ENCODE data around the gene TMEM39B. TPM values are rescaled to one million over a fixed set of nuclear protein-coding genes. Genes with fewer than 3 reads are reported as not detected.
"Not testable (repeated sequence)": the region's sequence is repeated elsewhere in the genome, so short reads cannot be mapped to it uniquely, and the experiment has no call there.

Gene TMEM39B
- total RNA-seq, 4 donors from 2014 or later = 3.7 to 13.2 (median 7.3) TPM

GRCh38 chr1:32111789-32112188 lies 39.0 kb downstream of the TMEM39B start:
- TF ChIP-seq EP300 (IDR thresholded peaks at IDR 0.05) (no peak), POLR2A (IDR thresholded peaks at IDR 0.05) (no peak)
- TF ChIP-seq, protein P1, sequence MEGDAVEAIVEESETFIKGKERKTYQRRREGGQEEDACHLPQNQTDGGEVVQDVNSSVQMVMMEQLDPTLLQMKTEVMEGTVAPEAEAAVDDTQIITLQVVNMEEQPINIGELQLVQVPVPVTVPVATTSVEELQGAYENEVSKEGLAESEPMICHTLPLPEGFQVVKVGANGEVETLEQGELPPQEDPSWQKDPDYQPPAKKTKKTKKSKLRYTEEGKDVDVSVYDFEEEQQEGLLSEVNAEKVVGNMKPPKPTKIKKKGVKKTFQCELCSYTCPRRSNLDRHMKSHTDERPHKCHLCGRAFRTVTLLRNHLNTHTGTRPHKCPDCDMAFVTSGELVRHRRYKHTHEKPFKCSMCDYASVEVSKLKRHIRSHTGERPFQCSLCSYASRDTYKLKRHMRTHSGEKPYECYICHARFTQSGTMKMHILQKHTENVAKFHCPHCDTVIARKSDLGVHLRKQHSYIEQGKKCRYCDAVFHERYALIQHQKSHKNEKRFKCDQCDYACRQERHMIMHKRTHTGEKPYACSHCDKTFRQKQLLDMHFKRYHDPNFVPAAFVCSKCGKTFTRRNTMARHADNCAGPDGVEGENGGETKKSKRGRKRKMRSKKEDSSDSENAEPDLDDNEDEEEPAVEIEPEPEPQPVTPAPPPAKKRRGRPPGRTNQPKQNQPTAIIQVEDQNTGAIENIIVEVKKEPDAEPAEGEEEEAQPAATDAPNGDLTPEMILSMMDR (IDR thresholded peaks at IDR 0.05) = no peak
- H3K4me1 ChIP-seq = peaks cover 0 to 76% (median 29%) of the 10 kb centered on the region in 4 donors
- H3K27ac ChIP-seq = no peak overlapping the region

DNA sequence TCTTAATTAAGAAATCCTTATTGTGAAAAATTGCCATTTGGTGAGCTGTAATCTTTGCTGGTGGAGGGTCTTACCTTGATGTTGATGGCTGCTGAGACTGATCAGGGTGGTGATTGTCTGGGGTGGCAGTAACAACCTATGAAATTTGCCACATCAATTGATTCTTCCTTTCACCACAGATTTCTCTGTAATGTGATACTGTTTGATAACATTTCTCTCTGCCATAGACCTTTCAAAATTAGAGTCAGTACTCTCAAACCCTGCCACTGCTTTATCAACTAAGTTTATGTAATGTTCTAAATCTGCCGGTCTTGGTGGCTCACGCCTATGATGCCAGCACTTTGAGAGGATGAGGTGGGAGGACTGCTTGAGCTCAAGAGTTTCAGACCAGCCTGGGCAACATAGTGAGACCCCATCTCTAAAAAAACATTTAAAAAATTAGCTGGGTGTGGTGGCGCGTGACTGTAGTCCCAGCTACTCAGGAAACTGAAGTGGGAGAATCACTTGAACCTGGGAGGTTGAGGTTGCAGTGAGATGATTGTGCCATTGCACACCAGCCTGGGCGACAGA lies 40.2 kb downstream of the TMEM39B start:
- no peaks in the 10 kb centered on the region for H3K27me3 ChIP-seq
- no peak for TF ChIP-seq EP300 (IDR thresholded peaks at IDR 0.05)
- TF ChIP-seq POLR2A (IDR thresholded peaks at IDR 0.05) = no peak
- TF ChIP-seq, protein P1 (IDR thresholded peaks at IDR 0.05) = no peak
- no peaks in the 10 kb centered on the region for H3K9me3 ChIP-seq
- DNase-seq (ENCODE audit: low spot score in 2 of 2) = no peak
- no peak overlapping the region for H3K4me3 ChIP-seq
- peaks cover 0 to 77% (median 26%) of the 10 kb centered on the region in 4 donors for H3K4me1 ChIP-seq
- WGBS, 2 donors = 82 to 90% methylated on average over 5 of the region's 5 CpGs
- H3K27ac ChIP-seq = no peak overlapping the region
- peaks cover 0 to 9% (median 0%) of the 10 kb centered on the region in 3 donors for H3K36me3 ChIP-seq

More at GRCh38 chr1:32111789-32112188, 39.0 kb downstream of the TMEM39B start:
- no peak for DNase-seq (ENCODE audit: low spot score in 2 of 2)
- Histone ChIP-seq H3K4me3 (no peak overlapping the region), H3K27me3 (no peaks in the 10 kb centered on the region), H3K9me3 (no peaks in the 10 kb centered on the region), H3K36me3 (peaks cover 0 to 9% (median 0%) of the 10 kb centered on the region in 3 donors)

- not testable (repeated sequence) for H3K27ac ChIP-seq, H3K27me3 ChIP-seq
Measured at GRCh38 chr1:32113436-32113835, 40.7 kb downstream of the TMEM39B start.

DNA sequence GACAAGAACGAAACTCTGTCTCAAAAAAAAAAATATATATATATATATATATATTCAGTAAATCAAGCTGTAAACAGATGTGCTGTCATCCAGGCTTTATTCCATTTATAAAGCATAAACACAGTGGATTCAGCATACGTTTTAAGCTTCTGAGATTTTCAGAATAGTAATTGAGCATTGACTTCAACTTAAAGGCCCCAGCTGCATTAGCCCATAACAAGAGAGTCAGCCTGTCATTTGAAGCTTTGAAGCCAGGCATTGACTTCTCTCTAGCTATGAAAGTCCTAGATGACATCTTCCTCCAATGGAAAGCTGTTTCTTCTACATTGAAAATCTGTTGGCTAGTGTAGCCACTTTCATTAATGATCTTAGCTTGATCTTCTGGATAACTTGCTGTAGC lies 41.7 kb downstream of the TMEM39B start:
- H3K4me1 ChIP-seq = peaks cover 0 to 80% (median 25%) of the 10 kb centered on the region in 4 donors
- WGBS, 2 donors = 63 to 66% methylated on average over 2 of the region's 2 CpGs
- no peak overlapping the region for H3K27ac ChIP-seq

More at GRCh38 chr1:32113436-32113835, 40.7 kb downstream of the TMEM39B start:
- not testable (repeated sequence) for H3K36me3 ChIP-seq; H3K4me3 ChIP-seq; DNase-seq (ENCODE audit: low spot score in 2 of 2); H3K9me3 ChIP-seq
- H3K4me1 ChIP-seq = peaks cover 0 to 80% (median 26%) of the 10 kb centered on the region in 4 donors
- WGBS, 2 donors = 84 to 98% methylated on average over 4 of the region's 4 CpGs

DNA sequence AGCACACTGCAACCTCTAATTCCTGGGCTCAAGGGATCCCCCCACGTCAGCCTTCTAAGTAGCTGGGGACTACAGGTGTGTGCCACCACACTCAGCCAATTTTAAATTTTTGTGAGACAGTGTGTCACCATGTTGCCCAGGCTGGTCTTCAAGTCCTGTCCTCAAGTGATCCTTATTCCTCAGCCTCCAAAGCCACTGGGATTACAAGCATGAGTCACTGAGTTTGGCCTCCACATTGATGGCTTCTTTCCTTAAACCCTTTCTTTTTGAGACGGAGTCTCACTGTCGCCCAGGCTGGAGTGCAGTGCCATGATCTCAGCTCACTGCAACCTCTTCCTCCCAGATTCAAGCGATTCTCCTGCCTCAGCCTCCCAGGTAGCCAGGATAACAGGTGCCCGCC lies 42.8 kb downstream of the TMEM39B start:
- H3K27me3 ChIP-seq = no peaks in the 10 kb centered on the region
- no peaks in the 10 kb centered on the region for H3K9me3 ChIP-seq
- no peak for DNase-seq (ENCODE audit: low spot score in 2 of 2)
- H3K36me3 ChIP-seq = peaks cover 0 to 9% (median 0%) of the 10 kb centered on the region in 3 donors
- peaks cover 0 to 80% (median 14%) of the 10 kb centered on the region in 4 donors for H3K4me1 ChIP-seq
- no peak overlapping the region for H3K4me3 ChIP-seq
- 90 to 95% methylated on average over 5 of the region's 5 CpGs for WGBS, 2 donors
- TF ChIP-seq, protein P1 (IDR thresholded peaks at IDR 0.05) = no peak
- no peak for TF ChIP-seq POLR2A (IDR thresholded peaks at IDR 0.05)
- TF ChIP-seq EP300 (IDR thresholded peaks at IDR 0.05) = no peak
- H3K27ac ChIP-seq = no peak overlapping the region

More for the DNA sequence above, 41.7 kb downstream of the TMEM39B start:
- H3K36me3 ChIP-seq = peaks cover 0 to 9% (median 0%) of the 10 kb centered on the region in 3 donors
- no peak for DNase-seq (ENCODE audit: low spot score in 2 of 2)
- H3K4me3 ChIP-seq = no peak overlapping the region
- no peaks in the 10 kb centered on the region for H3K27me3 ChIP-seq
- TF ChIP-seq, protein P1 (IDR thresholded peaks at IDR 0.05) = no peak
- TF ChIP-seq EP300 (IDR thresholded peaks at IDR 0.05) = no peak
- no peak for TF ChIP-seq POLR2A (IDR thresholded peaks at IDR 0.05)
- H3K9me3 ChIP-seq = no peaks in the 10 kb centered on the region
